GM18858 (cell line): ENCODE results near the gene OR10H4.
"Not testable (repeated sequence)": the region's sequence is repeated elsewhere in the genome, so short reads cannot be mapped to it uniquely, and the experiment has no call there.

Source experiments
- ATAC-seq: cut with Tn5 transposase; IDR thresholded peaks from one replicate; pipeline ENCODE4 v1.9.1; 2021; ENCODE audit not compliant: unreplicated experiment

Gene OR10H4

GRCh38 chr19:15936950-15937349 is 11.9 kb upstream of the OR10H4 start:
- ATAC-seq, result no peak

- no peak for ATAC-seq
Observed at GRCh38 chr19:15937771-15938170, 11.0 kb upstream of the OR10H4 start.

- ATAC-seq, result no peak
Observed at GRCh38 chr19:15944401-15944800, 4.4 kb upstream of the OR10H4 start.

- no peak for ATAC-seq
Observed at GRCh38 chr19:15945301-15945700, 3.5 kb upstream of the OR10H4 start.

- no peak for ATAC-seq
Observed at GRCh38 chr19:15954820-15955219, 6.0 kb downstream of the OR10H4 start.

GRCh38 chr19:15962319-15962718 is 13.5 kb downstream of the OR10H4 start:
- no peak for ATAC-seq

- ATAC-seq, result no peak
Observed at GRCh38 chr19:15964231-15964630, 15.4 kb downstream of the OR10H4 start.

GRCh38 chr19:15971224-15971780 is 22.5 kb downstream of the OR10H4 start:
- no peak for ATAC-seq

GRCh38 chr19:15972043-15972442 is 23.2 kb downstream of the OR10H4 start:
- not testable (repeated sequence) for ATAC-seq

- ATAC-seq, result no peak
Observed at GRCh38 chr19:15974856-15975255, 26.0 kb downstream of the OR10H4 start.

GRCh38 chr19:15976836-15977689 is 28.3 kb downstream of the OR10H4 start:
- no peak for ATAC-seq

- no peak for ATAC-seq
Observed at GRCh38 chr19:15977690-15978089, 28.9 kb downstream of the OR10H4 start.

GRCh38 chr19:15979293-15979692 is 30.5 kb downstream of the OR10H4 start:
- ATAC-seq, result no peak

GRCh38 chr19:15985831-15986230 is 37.0 kb downstream of the OR10H4 start:
- not testable (repeated sequence) for ATAC-seq

- no peak for ATAC-seq
Observed at GRCh38 chr19:15986701-15987100, 37.9 kb downstream of the OR10H4 start.

- ATAC-seq, result no peak
Observed at GRCh38 chr19:15989889-15990288, 41.1 kb downstream of the OR10H4 start.

GRCh38 chr19:15991602-15992001 is 42.8 kb downstream of the OR10H4 start:
- ATAC-seq, result no peak

- no peak for ATAC-seq
Observed at GRCh38 chr19:15992014-15992413, 43.2 kb downstream of the OR10H4 start.

GRCh38 chr19:15995536-15995935 is 46.7 kb downstream of the OR10H4 start:
- ATAC-seq, result no peak

- no peak for ATAC-seq
Observed at GRCh38 chr19:15998166-15998565, 49.4 kb downstream of the OR10H4 start.
